OCI-LY7 (cell line): ENCODE measurements around the gene GAS1.

Source experiments
- CTCF ChIP-seq: fragments of 200-600 bp; sonication (generic); conservative IDR thresholded peaks from 2 replicates; pipeline ENCODE4 v1.5.1; 2014; ENCODE audit warnings: mild to moderate bottlenecking, antibody characterized with exemption, low read length, moderate library complexity, mixed read lengths
- EZH2phosphoT487 ChIP-seq: fragments of 200-600 bp; sonication (generic); IDR thresholded peaks from 2 replicates; pipeline ENCODE4 v1.6.1; 2018; ENCODE audit warnings: low read depth, borderline replicate concordance, mild to moderate bottlenecking, mixed run types, antibody characterized with exemption, low read length, moderate library complexity, mixed read lengths

- no peak for TF ChIP-seq EZH2phosphoT487
- no peak for TF ChIP-seq CTCF
Measured at GRCh38 chr9:86926145-86926544, 21.2 kb downstream of the GAS1 start.
